Mesendoderm (in vitro differentiated cells): Measurements from ENCODE around the gene TMEM92. TPM values are rescaled to one million over a fixed set of nuclear protein-coding genes. Genes with fewer than 3 reads are reported as not detected.

Source experiments
- DNase-seq: peaks from one replicate; pipeline ENCODE4 v3.0.0; 2013
- H2AK5ac ChIP-seq: 2 replicates; pipeline ENCODE4 v1.6.1; 2013; ENCODE audit warnings: low read length, inconsistent platforms
- H2BK120ac ChIP-seq: 2 replicates; pipeline ENCODE4 v1.6.1; 2013; ENCODE audit warnings: low read depth, mild to moderate bottlenecking, low read length, moderate library complexity, mixed read lengths
- H2BK15ac ChIP-seq: replicated peaks from 2 replicates; pipeline ENCODE4 v1.6.1; 2013; ENCODE audit warnings: low read depth, mild to moderate bottlenecking, moderate library complexity
- H2BK5ac ChIP-seq: 2 replicates; pipeline ENCODE4 v1.6.1; 2013; ENCODE audit warnings: low read length, inconsistent platforms
- H3K18ac ChIP-seq: 2 replicates; pipeline ENCODE4 v1.6.1; 2013; ENCODE audit warnings: mild to moderate bottlenecking, low read length, mixed read lengths
- H3K23ac ChIP-seq: one replicate; pipeline ENCODE4 v1.6.1; 2013; ENCODE audit warnings: low read length
- H3K27ac ChIP-seq: 2 replicates; pipeline ENCODE4 v1.5.1; 2013; ENCODE audit warnings: low read depth, mild to moderate bottlenecking, inconsistent platforms, low read length, moderate library complexity
- H3K27me3 ChIP-seq: 2 replicates; pipeline ENCODE4 v1.6.1; 2013; ENCODE audit warnings: low read length, control low read depth, mild to moderate bottlenecking, inconsistent platforms; ENCODE audit not compliant: insufficient read depth, poor library complexity
- H3K36me3 ChIP-seq: 2 replicates; pipeline ENCODE4 v1.6.1; 2013; ENCODE audit warnings: low read length, inconsistent platforms; ENCODE audit not compliant: control insufficient read depth, insufficient read depth
- H3K4ac ChIP-seq: one replicate; pipeline ENCODE4 v1.6.1; 2013; ENCODE audit warnings: low read depth, mild to moderate bottlenecking, low read length, moderate library complexity
- H3K4me1 ChIP-seq: 2 replicates; pipeline ENCODE4 v1.6.1; 2013; ENCODE audit warnings: low read depth, low read length, inconsistent platforms; ENCODE audit not compliant: control insufficient read depth
- H3K4me2 ChIP-seq: 2 replicates; pipeline ENCODE4 v1.6.1; 2013; ENCODE audit warnings: low read length
- H3K4me3 ChIP-seq: 2 replicates; pipeline ENCODE4 v1.5.1; 2013; ENCODE audit warnings: mild to moderate bottlenecking, low read length
- H3K56ac ChIP-seq: one replicate; pipeline ENCODE4 v1.6.1; 2013; ENCODE audit warnings: low read length
- H3K79me1 ChIP-seq: 2 replicates; pipeline ENCODE4 v1.6.1; 2013; ENCODE audit warnings: low read length, inconsistent platforms
- H3K79me2 ChIP-seq: 2 replicates; pipeline ENCODE4 v1.6.1; 2013; ENCODE audit warnings: mild to moderate bottlenecking, low read length; ENCODE audit not compliant: control insufficient read depth, insufficient read depth
- H3K9ac ChIP-seq: 2 replicates; pipeline ENCODE4 v1.6.1; 2013; ENCODE audit warnings: low read length, inconsistent platforms
- H4K5ac ChIP-seq: one replicate; pipeline ENCODE4 v1.6.1; 2013; ENCODE audit warnings: low read length
- H4K8ac ChIP-seq: one replicate; pipeline ENCODE4 v1.6.1; 2013; ENCODE audit warnings: low read depth, mild to moderate bottlenecking, control low read depth, low read length, moderate library complexity
- WGBS: extraction: QIAGEN DNeasy Blood & Tissue Kit; methylation state at CpG from one replicate; pipeline ENCODE4 v1.1.7; 2013; ENCODE audit warnings: low lambda C conversion rate, missing lambda C conversion rate; ENCODE audit not compliant: insufficient coverage; ENCODE audit errors: extremely low coverage; 5-methylcytosine and 5-hydroxymethylcytosine counted together
- small RNA-seq: library from polyadenylated mRNA; stranded (forward); fragments of <200 nt; extraction: miRNeasy Mini kit (QIAGEN cat#:217004); gene quantifications from one replicate; pipeline ENCODE3, GENCODE V24; 2013; ENCODE audit not compliant: insufficient read depth

The TMEM92 gene

DNA sequence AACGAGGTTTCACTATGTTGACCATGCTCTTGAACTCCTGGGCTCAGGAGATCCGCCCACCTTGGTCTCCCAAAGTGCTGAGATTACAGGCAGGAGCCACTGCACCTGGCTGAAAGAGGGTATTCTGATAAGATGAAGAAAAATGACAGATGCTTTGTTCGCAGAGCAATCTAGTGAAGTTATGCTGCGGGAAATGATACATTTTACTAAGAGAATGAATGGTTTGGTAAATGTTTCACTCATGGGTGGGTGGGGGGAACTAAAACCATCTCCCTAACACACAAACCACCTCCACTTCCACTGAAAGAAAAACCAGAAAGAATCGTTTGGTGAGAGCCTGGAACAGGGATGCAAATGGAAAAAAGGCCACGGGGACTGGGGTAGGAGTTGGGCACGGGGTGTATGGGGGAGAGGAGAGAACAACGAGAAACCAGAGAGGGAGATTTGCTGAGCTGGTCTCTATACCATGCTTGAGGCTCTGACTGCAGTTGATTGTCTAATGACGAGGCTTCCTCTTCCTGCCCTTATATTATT is 52.6 kb downstream of the TMEM92 start:
- Histone ChIP-seq H3K27ac (no peak overlapping the region), H3K23ac (no peak overlapping the region), H3K27me3 (no peaks in the 10 kb centered on the region), H4K5ac (no peak overlapping the region), H3K4me2 (no peak overlapping the region), H3K36me3 (no peaks in the 10 kb centered on the region), H3K79me2 (no peaks in the 10 kb centered on the region), H3K56ac (no peak overlapping the region), H3K79me1 (no peaks in the 10 kb centered on the region), H3K4ac (no peak overlapping the region), H4K8ac (no peak overlapping the region), H3K9ac (no peak overlapping the region), H2BK5ac (no peak overlapping the region), H2AK5ac (no peak overlapping the region), H2BK120ac (no peak overlapping the region), H2BK15ac (no peak overlapping the region), H3K18ac (no peak overlapping the region), H3K4me1 (no peaks in the 10 kb centered on the region), H3K4me3 (no peak overlapping the region)
- no CpG with 5 or more reads among the region's 9 CpGs for WGBS
- no peak for DNase-seq

- no peak for DNase-seq
- Histone ChIP-seq H2BK5ac (no peak overlapping the region), H3K27me3 (no peaks in the 10 kb centered on the region), H4K5ac (no peak overlapping the region), H3K27ac (no peak overlapping the region), H3K4me2 (no peak overlapping the region), H2BK120ac (no peak overlapping the region), H3K23ac (no peak overlapping the region), H3K36me3 (no peaks in the 10 kb centered on the region), H3K4me1 (no peaks in the 10 kb centered on the region), H3K4me3 (no peak overlapping the region), H3K18ac (no peak overlapping the region), H2BK15ac (no peak overlapping the region), H3K79me1 (no peaks in the 10 kb centered on the region), H3K79me2 (no peaks in the 10 kb centered on the region), H2AK5ac (no peak overlapping the region), H3K9ac (no peak overlapping the region), H3K4ac (no peak overlapping the region), H4K8ac (no peak overlapping the region), H3K56ac (no peak overlapping the region)
- WGBS, result no CpG with 5 or more reads among the region's 21 CpGs
Measured at GRCh38 chr17:50328363-50329325, 54.4 kb downstream of the TMEM92 start.

DNA sequence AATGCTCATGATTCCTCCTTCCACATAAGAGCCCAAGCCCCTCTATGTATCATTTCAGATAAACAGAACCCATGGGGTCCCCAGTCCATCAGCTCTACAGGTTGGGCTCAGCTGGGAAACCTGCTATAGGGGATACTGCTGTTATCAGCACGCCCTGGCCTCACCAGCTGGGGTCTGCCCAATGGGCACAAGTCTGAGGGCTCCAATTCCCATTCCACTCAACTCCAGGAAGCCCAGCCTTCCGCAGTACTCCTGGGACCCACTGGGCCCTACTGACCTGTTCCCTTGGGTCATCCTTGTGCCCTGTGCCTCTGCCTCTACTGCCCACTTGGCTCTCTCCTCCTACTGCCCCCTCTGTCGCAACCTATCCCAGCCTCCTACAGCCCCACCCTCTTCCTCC is 55.5 kb downstream of the TMEM92 start:
- H4K8ac ChIP-seq, result no peak overlapping the region
- H3K27me3 ChIP-seq, result no peaks in the 10 kb centered on the region
- no peak overlapping the region for H3K23ac ChIP-seq
- no peak overlapping the region for H4K5ac ChIP-seq
- no peak overlapping the region for H3K4me2 ChIP-seq
- no peak overlapping the region for H3K56ac ChIP-seq
- no peaks in the 10 kb centered on the region for H3K79me1 ChIP-seq
- WGBS, result no CpG with 5 or more reads among the region's 3 CpGs
- no peak overlapping the region for H3K4ac ChIP-seq
- no peaks in the 10 kb centered on the region for H3K4me1 ChIP-seq
- no peak overlapping the region for H3K18ac ChIP-seq
- DNase-seq, result no peak
- H2AK5ac ChIP-seq, result no peak overlapping the region
- no peaks in the 10 kb centered on the region for H3K36me3 ChIP-seq
- no peak overlapping the region for H2BK5ac ChIP-seq
- no peak overlapping the region for H2BK120ac ChIP-seq
- no peak overlapping the region for H3K27ac ChIP-seq
- no peak overlapping the region for H2BK15ac ChIP-seq
- no peak overlapping the region for H3K4me3 ChIP-seq
- H3K79me2 ChIP-seq, result no peaks in the 10 kb centered on the region
- no peak overlapping the region for H3K9ac ChIP-seq

GRCh38 chr17:50330151-50330775 is 56.0 kb downstream of the TMEM92 start:
- no peak overlapping the region for H2AK5ac ChIP-seq
- H4K8ac ChIP-seq, result no peak overlapping the region
- H3K27ac ChIP-seq, result no peak overlapping the region
- no peak overlapping the region for H3K23ac ChIP-seq
- H3K27me3 ChIP-seq, result no peaks in the 10 kb centered on the region
- H4K5ac ChIP-seq, result no peak overlapping the region
- H2BK120ac ChIP-seq, result no peak overlapping the region
- no peak overlapping the region for H2BK5ac ChIP-seq
- H2BK15ac ChIP-seq, result no peak overlapping the region
- H3K4ac ChIP-seq, result no peak overlapping the region
- WGBS, result no CpG with 5 or more reads among the region's 11 CpGs
- no peak overlapping the region for H3K4me2 ChIP-seq
- no peaks in the 10 kb centered on the region for H3K79me1 ChIP-seq
- H3K18ac ChIP-seq, result no peak overlapping the region
- no peaks in the 10 kb centered on the region for H3K79me2 ChIP-seq
- no peak overlapping the region for H3K9ac ChIP-seq
- no peak for DNase-seq
- no peaks in the 10 kb centered on the region for H3K4me1 ChIP-seq
- no peaks in the 10 kb centered on the region for H3K36me3 ChIP-seq
- no peak overlapping the region for H3K4me3 ChIP-seq
- H3K56ac ChIP-seq, result no peak overlapping the region

Small RNA genes within 50 kb of the gene (small RNA-seq; reads per million reads assigned to genes)
- not detected for gene SUMO2P7
